GM18507 (cell line): ENCODE data around the gene CCDC120.

Experiments used
- DNase-seq: peaks from one replicate; pipeline ENCODE4 v3.0.0; 2011; ENCODE audit warnings: low read depth; ENCODE audit not compliant: insufficient read length; ENCODE audit errors: extremely low spot score
- FAIRE-seq: peaks from 2 replicates; lab custom pipeline; 2011; peaks lifted over from hg19 to GRCh38; lab: Jason Lieb, UNC

Gene CCDC120, protein sequence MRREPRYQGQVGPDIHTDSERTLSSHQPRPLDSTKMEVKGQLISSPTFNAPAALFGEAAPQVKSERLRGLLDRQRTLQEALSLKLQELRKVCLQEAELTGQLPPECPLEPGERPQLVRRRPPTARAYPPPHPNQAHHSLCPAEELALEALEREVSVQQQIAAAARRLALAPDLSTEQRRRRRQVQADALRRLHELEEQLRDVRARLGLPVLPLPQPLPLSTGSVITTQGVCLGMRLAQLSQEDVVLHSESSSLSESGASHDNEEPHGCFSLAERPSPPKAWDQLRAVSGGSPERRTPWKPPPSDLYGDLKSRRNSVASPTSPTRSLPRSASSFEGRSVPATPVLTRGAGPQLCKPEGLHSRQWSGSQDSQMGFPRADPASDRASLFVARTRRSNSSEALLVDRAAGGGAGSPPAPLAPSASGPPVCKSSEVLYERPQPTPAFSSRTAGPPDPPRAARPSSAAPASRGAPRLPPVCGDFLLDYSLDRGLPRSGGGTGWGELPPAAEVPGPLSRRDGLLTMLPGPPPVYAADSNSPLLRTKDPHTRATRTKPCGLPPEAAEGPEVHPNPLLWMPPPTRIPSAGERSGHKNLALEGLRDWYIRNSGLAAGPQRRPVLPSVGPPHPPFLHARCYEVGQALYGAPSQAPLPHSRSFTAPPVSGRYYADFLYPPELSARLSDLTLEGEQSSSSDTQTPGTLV

DNA sequence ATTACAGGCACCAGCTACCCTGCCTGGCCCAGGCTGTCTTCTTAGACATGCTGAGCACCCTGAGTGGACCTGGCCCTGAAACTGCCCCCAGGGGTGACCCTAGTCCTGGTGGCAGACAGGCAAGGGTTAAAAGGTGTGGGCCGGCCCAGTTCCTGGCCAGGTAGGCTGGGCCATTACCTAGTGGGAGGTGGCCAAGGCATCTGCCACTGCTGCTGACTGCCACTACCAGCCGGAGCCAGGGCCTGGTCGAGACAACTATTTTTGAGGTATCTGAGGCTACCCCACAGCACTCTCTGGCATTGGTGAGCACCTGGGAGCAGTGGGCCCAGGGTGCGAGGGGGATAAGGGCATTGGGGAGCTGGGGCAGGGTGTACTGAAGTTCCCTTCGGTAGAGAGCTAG is at the start of gene CCDC120:
CCDC120 (plus strand) TSS at position 206 of the 400 bp plus-strand sequence. CDS start 3,043 bp downstream, outside the sequence.
- DNase-seq (no peak), FAIRE-seq (no peak)

DNA sequence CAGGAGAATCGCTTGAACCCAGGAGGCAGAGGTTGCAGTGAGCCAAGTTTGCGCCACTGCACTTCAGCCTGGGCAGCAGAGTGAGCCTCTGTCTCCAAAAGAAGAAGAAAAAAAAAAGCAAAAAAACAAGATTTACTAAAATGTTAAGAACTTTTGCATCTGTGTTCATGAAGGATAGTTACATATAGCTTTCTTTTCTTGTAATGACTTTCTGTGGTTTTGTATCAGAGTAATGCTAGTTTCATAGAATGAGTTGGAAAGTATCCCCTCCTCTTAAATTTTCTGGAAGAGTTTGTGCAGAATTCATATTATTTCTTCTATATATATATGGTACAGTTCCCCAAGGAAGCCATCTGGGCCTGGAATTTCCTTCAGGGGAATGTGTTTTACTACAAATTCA is 39.7 kb upstream of the CCDC120 start:
- DNase-seq (no peak), FAIRE-seq (no peak)

DNA sequence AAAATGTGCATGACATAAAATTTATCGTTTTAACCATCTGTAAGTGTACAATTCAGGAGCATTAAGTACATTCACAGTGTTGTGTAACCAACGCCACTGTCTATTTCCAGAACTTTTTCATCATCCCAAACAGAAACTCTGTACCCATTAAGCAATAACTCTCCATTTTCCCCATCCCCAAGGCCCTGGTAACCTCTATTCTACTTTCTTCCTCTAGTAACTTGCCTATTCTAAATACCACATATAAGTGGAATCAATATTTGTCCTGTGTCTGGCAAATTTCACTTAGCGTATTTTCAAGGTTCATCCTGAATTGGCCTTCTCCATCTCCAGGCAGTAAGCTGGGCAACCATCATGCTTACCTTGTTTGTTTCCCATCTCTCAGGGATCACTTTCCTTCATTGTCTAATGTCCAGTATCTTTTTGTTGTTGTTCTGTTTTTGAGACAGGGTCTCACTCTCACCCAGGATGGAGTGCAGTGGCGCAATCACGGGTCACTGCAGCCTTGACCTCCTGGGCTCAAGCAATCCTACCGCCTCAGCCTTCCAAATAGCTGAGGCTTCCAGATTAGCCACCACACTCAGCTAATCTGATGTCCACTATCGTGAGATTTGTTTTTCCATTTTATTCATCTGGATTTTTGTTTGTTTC is 39.1 kb upstream of the CCDC120 start:
- FAIRE-seq (no peak), DNase-seq (no peak)

DNA sequence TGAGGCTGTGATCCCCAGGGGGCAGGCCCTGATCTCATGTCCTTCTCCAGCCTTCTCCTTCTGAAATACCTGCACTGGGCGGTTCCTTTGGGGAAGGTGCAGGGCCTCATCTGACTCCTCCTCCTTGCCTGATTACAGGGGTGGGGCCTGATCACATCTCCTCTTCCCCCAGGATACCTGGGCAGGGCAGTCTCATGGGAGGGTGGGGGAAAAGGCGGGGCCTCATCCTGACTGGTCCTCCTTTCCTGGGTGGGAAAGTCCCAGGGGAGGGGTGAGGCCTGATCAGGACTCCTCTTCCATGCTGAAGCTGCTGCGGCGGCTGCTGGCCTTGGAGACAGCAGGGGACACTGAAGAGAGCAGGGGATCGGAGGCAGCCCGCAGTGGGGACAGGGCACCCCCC is 28.9 kb upstream of the CCDC120 start:
- FAIRE-seq = no peak
- no peak for DNase-seq

DNA sequence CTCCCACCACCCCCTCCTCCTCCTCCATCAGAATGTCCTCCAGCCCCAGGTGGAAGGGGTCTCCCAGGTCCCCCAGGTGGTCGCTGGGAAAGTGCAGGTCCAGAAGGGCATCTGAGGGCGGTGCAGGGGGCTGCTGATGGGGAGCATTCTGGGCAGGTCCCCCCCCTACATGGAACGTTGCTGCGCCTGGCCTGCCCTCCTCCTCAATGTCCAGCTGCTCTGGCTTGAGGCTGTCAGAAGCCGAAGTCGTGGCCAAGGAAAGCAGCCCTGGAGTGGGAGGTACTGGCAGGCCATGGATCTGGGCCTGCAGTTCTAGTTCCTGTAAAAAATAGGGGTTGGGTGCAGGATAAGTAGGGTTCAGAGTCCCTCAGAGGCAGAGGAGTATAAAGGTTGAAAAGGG is 28.5 kb upstream of the CCDC120 start:
- DNase-seq (no peak), FAIRE-seq (no peak)

DNA sequence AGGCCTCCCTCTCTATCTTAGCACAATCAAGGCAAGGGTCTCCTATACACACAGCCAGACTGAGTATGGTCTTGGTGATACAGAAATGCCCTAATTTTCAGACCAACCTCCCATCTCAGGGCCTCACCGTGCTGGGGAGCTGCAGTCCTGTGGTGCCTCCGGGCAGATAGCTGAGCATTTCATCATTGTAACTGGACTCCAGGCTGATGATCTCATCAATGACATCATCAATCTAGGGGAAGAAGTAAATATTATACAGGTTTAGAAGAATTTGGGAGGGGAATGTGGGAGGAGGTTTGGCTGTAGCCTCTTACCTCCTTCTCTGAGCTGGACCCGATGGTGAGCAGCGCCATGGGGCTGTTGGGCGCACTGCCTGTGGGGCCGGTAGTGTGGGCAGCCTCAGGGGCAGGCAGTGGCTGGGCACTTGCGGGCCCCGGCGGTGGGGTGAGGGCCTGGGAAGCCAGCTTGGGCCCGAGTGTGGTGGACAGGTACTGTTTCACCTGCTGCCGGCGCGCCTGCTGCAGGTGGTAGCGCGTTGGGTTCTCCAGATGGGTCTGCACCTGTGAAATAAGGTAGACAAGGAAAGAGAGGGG is 20.8 kb upstream of the CCDC120 start:
- FAIRE-seq (no peak), DNase-seq (no peak)

DNA sequence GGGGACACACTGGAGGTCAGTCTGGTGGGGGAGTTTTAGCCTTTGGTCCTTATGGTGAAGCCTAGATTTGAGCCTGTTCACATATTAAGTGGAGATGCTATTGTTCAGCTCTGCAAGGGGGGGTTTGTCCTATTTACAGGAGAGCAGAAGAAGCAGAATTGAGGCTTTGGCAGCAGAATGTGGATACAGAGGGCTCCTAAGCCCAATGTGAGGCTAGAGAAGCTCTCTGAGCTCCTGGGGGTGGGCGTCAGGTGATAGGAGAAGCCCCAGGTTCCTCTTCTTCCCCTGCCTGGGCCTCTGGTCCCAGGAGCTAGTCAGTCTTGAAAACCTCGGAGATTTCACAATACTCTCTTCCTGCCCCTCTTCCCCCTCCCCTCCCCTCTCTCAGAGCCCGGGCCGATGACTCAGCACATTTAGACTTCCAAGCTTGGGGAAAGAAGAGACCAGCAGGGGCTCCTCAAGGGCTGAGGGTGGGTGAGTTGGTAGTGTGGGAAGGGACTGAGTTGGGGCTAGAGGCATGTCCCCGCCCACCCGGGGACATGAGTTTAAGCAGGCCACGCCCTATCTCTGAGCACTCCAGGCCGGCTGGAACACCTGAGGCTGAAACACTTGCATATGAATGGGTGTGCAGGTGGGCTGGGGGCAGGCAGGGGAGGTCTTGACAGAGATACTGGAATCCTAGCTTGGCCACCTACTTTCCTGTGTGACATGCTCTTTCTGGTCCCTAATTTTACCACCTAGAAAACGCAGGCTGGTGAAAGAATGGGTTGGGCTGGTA is 19.0 kb upstream of the CCDC120 start:
- no peak for DNase-seq
- peak; percentile 78 for FAIRE-seq

DNA sequence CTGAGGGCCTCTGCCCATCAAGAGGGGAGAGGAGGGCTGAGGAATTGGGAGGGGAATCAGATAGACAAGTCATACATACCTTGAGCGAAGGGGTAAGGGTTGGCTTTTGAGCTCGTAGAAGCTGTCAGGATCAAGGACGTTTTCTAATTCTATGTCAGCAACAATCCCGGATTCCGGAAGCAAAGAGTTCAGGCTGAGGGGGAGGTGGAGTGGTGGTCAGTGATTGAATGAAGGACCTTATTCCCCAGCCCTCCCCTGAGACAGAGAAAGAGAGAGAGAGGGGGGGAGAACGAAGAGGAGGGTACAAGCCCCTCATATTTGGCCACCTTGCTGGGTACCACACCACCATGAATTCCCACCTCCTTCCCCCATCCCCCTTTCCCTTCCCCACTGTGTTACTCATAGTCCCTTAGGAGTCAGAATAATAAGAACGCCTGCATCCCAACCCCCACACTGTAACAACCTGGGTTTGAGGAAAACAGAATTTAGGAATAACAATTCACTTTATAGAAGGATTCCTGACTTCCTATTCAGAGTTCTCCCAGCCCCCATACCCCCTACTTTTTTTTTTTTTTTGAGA is 18.3 kb upstream of the CCDC120 start:
- no peak for FAIRE-seq
- DNase-seq = no peak

DNA sequence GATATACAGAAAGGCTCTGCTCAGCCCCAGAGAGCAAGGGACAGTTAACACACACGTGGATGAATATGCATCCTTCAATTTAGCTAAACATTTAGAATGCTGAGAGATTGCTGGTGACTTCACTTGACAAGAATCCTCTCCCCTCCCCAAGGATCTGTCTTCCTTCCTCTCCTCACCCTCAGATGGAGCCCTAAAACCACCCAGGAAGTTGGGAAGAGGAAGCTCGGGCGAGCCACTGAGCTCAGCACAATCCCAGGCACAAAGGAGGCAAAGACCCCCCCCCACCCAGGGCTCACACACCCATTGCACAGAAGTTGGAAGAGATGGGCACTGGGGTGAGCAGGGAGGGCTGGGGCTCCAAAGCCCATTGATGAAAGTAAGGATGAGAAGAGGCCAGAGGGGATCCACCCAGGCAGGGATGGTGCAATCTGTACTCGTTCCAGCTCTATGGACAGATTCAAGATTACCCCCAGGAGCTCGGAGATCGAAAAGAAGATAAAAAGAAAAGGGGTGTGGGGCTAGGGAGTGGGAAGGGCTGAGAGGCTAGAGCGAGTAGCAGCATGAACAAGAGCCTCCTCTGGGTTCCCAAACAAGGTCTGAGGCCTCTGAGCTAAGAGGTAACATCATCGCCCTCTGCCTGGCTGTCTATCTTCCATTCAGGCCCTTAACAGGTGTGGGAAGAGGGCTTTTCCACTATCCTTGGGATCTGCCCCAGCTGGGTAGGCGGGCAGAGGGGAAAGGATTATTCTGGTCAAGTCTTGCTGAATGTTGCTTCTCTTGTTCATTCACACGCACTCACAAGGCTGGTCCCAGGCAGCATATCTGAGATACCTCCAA is 16.8 kb upstream of the CCDC120 start:
- DNase-seq (no peak), FAIRE-seq (peak; percentile 72)

DNA sequence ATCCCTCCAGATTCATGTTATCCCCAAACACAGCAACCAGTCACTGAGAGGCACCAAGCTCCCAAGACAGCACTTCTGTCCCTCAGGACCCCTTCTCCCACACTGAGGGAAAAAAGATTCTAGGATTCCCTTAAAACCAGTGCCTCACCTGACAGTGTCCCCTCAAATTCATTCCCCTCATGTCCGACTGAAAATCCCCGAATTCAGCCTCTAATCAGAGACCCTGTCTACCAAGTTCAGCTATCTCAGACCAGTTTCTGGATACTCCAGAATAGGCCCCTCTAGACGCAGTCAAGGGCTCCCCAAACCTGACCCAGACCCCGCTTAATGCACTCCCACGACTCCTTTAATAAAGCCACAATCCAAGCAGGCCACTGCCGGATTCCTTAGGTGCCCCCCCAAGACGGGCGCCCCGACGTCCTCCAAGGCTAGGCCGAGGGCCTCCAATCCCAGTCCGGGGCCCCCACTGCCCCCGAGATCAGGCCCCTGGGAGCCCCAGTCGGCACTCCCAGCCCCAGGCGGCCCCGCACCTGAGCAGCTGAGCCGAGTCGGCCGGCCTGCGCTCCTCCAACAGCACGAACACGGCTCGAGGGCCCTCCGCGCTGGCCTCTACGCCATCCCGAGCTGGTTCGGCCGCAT is 16.1 kb upstream of the CCDC120 start:
- DNase-seq (no peak), FAIRE-seq (peak; percentile 80)

DNA sequence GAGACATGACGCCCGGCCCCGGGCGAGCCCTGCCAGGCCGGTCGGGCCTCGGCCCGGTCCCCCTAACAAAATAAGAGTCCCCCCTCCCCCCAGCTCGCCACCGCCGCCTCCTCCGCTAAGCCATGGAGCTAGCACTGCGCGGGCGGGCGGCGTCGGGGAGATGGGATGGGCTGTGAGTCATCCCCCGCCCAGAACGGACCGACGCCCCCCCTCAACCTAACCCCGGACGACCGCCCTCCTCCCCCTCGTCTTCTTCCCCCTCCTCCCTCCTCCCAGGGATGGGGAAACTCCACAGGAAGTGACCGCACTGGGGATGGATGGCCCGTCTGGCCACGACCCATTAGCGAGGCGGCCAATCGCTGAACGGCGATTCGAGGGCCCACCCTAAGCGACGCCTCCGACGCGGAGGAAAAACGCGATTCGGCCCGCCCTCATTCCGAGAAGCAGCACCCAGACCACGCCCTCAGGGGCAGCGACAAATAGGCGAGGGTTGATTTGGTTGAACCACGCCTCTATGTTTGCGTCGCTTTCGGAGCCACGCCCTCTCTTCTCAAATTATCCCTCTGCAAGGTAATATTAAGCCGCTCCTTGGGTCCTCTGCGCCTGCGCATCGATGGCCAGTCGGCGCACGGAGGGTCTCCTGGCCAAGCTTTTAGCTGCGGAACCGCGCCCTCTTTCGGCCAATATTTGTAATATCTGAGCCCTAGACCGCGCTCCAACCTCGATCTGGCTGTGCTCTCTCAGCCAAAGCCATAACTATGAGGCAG is 15.4 kb upstream of the CCDC120 start, which contains the start of gene TFE3:
TFE3 (minus strand) TSS at position 138 of the 767 bp plus-strand sequence; CDS start at position 7, 131 bp downstream.
- FAIRE-seq (peak; percentile 100), DNase-seq (peak; percentile 67)

DNA sequence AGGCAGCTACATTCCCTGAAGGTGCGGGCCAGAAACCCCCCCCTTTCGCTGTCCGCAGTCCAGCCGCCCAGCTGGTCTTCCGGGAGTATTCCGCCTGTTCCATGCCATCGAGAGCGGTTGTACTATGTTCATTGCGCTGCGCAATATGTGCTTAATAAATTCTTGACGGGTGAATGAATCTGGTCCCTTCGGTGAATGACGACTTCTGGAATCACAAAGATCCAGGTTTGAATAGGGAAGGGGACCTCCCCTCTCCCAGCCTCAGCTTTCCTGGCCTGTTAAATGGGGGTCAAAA is 14.9 kb upstream of the CCDC120 start:
- no peak for FAIRE-seq
- no peak for DNase-seq

DNA sequence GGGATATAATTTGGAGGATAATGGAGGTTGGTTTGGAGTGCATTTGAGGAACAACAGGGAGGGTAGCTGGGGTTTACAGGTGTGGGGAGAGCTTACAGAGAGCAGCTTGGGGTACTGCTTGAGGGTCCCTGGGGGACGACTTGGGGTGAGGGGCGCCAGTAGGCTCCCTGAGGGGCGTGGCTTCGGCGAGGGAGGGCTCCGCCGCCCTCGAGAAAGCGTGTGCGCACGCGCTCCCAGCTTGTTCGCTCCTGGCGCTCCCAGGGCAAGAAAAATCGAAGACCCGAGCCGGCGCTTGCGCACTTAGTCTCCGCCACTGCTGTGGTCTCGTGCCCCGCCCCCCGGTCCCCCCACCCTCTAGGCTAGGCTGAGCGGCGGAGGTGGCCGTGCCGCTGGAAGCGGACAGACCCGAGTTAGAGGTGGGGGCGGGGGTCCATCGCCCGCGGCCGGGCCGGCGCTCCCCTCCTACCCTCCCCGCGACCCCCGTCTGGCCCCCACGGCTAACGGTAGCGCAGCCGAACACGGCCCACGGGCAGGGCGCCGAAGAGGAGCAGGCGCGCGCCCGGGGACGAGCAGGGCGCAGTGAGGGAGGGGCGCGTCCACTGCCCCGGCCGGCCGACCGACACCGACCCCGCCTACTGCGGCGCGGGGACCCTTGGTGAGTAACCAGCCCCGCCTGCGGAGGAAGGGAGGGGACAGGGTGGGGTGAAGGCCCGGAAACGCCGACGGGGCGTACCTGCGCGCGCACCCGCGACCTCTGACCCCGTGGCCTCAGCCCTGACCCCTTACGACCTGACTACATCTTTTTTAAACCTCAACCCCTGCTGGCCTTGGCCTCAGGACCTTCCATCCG is 5.4 kb upstream of the CCDC120 start:
- FAIRE-seq (peak; percentile 79), DNase-seq (peak; percentile 44)

DNA sequence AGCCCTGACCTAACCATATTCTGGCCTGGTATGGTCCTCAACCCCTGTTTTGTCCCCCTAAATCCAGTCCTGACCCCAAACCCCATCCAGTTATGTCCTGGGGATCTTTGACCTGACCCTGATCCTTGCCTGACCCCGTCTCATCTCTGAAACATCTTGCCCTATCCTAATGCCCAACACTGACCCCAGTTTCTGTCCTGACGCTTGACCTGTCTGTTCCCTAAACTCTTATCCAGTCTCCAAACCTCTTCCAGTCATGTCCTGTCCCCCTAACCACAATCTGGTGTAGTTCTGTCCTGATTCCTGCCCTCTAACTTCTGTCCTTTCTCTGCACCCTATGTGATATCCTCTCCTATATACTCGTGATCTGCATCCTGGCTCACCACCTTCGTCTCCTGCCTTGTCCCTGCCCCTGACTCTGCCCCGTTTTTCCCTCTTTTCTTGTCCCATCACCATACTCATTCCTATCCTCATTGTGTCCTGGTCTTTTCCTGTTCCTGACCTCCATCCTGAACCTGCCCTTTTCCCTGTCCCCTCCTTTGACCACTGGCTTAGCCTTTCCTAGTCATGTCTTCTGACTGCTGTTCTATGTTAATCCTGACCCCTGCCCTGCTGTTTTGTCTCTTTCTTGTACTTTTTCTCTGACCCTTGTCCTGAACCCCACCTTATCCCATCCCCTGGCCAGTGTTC is 4.6 kb upstream of the CCDC120 start:
- FAIRE-seq = no peak
- DNase-seq = no peak

DNA sequence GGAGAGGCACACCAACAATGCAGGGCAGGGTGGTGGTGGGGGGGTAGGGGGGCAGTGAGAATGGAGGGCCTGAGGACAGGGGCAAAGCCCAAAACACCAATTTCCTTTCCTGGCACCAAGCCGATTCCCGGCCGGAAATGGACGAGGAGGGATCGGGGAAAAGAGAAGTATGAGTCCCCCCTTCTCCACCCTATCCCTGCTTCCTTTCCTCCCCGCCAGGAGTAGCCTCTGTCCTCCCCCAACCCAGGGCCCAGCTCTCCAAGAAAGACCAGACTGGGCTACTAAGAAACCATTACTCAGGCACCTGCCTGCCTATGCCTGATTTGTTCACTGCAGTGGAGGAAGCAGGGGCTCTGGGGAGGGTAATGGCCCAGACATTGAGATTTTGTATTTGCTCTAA is 402 bp downstream of the CCDC120 start:
- DNase-seq (no peak), FAIRE-seq (no peak)

DNA sequence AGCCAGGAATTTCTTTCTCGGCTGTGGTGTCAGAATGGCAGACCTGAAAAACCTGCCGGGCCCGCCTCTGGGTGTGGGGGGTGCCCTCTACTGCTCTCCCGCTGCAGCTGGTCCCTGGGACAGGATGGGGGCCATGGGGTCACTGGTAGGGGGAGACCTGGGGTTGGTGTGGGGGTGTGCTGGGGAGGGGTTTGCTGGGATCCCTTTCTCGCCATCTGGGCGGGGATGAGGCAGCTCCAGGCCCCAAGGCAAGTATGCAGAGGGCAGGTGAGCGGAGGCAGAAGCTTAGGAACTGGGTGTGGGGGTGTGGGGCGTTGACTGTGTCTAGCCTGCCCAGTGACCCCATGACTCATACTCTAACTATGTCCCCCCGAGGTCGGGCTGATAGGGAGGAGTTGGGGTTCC is 884 bp downstream of the CCDC120 start:
- DNase-seq (no peak), FAIRE-seq (no peak)
